CD4-positive, alpha-beta T cell treated with Interleukin-15 for 4 hours (primary cell): ENCODE results near the gene GNG10.
"Not testable (repeated sequence)": the region's sequence is repeated elsewhere in the genome, so short reads cannot be mapped to it uniquely, and the experiment has no call there.

Experiments used
- DNase-seq: peaks from one replicate; pipeline ENCODE4 v3.0.0-alpha.2; 2020; ENCODE audit warnings: low spot score

GNG10 gene

DNA sequence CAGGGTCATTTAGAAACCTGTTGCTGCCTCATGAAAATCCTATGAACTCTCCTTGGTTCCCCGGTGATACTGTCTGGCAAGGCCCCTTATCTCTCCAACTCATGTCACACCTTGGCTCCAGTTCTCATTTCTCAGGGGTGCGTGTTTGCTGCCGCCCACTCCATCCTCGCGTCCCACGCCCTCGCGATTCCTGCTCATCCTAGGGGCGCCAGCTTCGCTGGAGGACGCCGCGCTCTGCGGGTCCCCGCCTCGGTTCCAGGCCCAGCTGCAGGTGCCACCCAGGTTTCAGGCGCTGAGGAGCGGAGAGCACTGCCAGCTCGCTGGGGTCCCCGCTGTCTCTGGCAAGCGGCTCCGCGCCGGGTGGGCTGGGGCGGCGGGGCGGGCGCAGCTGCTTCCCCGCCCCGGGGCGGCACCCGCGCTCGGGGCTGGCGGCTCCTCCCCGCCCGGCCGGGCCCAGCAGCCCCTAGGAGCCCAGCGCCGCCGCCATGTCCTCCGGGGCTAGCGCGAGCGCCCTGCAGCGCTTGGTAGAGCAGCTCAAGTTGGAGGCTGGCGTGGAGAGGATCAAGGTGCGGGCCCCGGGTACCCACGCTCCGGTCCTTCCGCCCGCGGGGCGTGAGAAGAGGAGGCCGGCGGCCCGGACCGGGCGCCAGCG lies at the start of gene GNG10:
TSS of gene GNG10 (plus strand) at position 456 of the 652 bp plus-strand sequence. CDS start at position 486, 30 bp downstream.
- DNase-seq: peak; percentile 60

DNA sequence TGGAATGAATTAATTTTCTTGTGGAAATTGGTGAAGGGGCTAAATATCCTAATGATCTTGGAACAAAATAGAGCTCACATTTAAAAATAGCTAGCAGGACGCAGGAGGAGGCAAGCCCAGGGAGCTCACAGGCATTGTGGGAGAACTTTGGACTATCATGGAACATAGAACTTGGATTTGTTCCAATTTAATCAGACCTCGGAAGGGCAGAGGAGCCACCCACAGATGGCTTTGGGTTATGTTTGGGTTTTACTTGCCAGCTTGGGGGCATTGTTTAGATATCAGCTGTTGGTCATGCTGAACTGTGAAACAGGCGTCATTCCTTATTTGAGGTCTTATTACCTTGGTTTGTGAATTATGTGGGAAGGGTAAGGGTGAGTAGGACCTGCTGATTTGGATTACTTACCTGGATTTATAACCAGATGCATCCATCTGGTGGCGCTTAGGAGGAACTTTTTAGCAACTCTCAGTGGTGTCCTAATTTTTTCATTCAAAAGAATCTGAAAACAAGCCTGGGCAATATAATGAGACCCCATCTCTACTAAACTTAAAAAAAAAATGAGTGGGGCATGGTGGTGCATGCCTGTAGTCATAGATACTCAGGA lies 47.9 kb upstream of the GNG10 start:
- no peak for DNase-seq

DNA sequence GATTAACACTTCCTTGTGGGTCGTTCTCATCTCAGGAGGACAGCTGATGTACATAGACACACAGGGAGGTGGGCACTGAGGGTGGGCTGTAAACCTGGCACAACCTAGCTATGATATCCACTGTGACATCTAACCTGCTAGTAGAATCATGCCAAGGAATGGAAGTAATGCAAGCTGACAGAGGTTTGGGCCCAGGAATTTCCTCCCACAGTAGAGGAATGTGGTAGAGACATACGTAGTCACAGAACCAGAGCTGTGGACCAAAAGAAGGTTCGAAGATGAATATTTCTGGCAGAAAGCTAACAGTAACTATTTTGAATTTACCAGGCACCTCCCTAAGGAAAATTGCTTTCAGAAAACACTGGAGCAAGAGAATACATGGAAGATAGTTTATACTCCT lies 45.5 kb upstream of the GNG10 start:
- DNase-seq: no peak

DNA sequence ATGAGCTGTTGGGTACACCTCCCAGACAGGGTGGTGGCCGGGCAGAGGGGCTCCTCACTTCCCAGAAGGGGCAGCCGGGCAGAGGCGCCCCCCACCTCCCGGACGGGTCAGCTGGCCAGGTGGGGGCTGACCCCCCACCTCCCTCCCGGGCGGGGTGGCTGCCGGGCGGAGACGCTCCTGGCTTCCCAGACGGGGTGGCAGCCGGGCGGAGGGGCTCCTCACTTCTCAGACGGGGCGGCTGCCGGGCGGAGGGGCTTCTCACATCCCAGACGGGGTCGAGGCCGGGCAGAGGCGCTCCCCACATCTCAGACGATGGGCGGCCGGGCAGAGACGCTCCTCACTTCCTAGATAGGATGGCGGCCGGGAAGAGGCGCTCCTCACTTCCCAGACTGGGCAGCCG lies 44.1 kb upstream of the GNG10 start:
- not testable (repeated sequence) for DNase-seq

DNA sequence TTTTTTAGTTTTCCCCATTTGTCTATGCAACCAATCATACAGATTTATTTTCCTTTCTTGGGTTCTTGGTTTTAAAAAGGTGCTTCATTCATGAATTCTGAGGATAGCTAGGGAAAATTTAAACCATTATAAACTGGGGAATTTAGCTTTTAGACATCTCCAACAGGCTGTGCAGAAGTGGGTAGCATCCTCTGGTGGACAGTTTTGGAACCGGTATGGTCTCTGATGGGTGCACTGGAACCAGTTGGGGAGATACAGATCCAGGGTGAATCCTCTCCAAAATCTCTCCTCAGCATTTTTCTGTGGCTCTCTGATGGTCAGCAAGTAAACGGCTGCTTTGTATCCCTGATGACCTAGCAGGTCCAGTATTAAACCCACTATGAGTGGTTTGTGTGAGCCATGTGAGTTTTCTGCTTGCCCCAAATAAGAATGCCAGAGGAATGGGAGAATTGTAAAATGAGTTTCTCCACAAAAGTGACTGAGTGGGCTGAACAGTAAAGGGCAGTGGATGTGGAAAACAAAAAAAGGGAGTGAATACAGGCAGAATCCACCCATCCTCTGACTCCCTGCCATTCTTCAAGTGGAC lies 39.4 kb upstream of the GNG10 start:
- no peak for DNase-seq

DNA sequence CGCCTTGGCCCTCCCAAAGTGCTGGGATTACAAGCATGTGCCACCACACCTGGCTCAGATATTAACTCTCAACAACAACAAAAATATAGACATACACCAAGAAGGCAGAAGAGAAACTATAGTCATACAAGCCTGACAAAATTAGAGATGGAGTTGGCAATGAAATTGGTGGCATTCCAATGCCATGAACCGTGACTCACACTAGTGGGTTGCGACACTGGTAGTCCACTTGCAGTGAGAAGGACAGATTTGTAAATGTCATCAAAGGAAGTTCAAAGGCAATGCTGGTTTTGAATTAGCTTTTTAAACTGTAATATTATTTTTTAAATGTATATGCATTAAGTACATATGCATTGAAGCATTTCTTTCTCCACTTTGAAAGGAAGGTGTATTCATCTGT lies 38.8 kb upstream of the GNG10 start:
- no peak for DNase-seq

DNA sequence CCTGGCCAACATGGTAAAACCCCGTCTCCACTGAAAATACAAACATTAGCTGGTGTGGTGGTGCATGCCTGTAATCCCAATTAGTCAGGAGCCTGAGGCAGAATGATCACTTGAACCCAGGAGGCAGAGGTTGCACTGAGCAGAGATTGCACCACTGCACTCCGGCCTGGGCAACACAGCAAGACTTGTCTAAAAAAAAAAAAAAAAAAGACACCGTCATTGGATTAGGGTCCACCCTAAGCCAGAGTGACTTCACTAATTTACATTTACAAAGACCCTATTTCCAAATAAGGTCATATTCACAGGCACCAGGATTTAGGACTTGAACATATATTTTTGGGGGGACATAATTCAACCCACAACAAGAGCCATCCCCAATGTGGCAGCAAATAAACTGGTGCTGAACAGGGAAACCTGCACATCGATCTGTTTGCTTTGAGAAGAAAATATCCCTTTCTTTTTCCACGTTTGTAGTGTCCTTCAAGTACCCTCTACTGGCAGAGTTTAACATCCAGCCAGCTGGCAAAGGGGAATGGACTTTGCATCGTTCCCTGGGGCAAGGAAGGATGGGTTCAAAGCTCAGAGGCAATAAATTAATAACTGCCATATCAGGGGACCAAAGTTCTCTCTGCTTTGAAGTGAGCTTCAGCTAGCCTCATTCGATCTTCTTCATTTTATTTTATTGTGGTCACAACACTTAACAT lies 34.0 kb upstream of the GNG10 start:
- DNase-seq: no peak

DNA sequence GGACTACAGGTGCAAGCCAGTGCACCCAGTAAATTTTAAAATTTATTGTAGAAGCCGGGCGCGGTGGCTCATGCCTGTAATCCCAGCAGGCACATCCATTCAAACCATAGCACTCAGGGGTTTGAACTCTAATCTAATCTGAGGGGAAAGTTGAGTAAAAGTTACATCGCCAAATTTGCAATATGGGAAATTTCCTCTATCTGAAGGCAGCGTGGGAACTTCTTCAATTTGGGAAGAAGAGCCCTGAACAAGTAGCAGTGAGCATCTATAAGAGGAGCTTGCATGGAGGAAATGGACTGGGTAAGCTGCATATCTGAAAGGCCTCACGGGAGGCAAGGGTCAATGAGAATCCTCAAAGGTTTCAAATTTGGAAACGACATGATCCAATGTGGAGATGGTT lies 33.0 kb upstream of the GNG10 start:
- no peak for DNase-seq

DNA sequence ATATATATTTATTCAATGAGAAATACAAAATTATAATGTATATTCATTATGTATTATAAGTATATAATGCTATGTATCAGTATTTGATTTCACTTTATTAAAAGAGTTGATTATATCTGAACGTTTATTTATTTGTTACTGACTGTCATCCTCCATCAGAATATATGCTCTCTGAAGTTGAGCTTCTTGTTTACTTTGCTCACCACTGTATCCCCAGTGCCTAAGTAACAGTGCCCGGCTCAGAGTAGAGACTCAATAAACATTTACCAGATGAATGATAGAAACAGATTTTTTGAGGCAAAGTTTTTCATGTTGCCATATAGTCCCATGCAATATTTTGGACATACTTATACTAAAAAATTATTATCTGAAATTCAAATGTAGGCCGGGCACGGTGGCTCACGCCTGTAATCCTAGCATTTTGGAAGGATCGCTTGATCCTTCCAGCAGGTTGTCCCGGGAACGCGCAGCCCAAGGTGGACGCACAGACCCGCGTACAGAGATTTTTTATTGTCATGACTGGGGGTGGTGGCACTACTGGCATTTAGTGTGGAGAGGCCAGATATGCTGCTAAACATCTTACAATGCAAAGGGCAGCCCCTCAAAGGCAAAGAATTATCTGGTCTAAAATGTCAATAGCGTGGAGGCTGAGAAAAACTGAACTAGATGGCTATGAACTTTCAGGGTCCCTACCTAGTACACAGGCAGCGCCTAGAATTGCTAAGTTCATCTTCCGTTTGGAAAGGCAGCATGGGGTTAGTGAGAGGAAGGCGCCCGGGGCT lies 31.0 kb upstream of the GNG10 start:
- DNase-seq: no peak

DNA sequence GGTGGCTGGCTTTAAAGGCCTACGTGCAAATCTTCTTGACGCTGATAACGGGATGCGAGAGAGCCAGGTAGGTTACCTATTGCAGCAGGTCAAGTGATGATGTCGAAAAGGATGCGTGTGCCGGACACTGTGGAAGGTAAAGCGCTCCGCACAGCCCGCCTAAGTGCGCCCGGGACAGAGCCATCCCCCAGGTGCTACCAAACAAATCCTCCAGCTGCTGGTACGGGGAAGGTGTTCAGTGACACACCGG lies 30.5 kb upstream of the GNG10 start:
- DNase-seq: no peak

DNA sequence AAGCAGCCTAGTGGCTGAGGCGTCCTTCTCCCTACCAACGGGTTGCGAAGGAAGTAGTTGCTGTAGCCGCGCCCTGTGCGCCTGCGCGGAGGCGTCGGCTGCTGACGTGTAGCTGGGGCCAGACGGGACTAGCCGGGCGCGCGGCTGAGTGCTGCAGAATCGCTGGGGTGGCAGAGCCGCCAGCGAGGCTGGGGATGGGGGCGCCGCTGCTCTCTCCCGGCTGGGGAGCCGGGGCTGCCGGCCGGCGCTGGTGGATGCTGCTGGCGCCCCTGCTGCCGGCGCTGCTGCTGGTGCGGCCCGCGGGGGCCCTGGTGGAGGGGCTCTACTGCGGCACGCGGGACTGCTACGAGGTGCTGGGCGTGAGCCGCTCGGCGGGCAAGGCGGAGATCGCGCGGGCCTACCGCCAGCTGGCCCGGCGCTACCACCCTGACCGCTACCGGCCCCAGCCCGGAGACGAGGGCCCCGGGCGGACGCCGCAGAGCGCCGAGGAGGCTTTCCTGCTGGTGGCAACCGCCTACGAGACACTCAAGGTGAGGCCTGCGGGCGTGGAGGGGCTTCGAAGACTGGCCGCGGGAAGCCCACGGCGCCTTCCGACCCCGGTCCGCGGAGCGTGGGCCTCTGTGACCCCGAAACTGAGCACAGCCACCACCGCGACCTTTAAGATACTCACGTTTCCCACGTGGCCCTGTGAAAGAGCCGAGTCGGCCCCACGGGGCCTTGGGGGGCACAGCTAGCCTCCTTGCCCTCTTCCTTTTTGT lies 30.0 kb upstream of the GNG10 start, which contains the start of gene DNAJC25:
TSS of gene DNAJC25 (plus strand) at position 121 of the 758 bp plus-strand sequence. CDS start at position 195, 74 bp downstream.
- DNase-seq: peak; percentile 98

DNA sequence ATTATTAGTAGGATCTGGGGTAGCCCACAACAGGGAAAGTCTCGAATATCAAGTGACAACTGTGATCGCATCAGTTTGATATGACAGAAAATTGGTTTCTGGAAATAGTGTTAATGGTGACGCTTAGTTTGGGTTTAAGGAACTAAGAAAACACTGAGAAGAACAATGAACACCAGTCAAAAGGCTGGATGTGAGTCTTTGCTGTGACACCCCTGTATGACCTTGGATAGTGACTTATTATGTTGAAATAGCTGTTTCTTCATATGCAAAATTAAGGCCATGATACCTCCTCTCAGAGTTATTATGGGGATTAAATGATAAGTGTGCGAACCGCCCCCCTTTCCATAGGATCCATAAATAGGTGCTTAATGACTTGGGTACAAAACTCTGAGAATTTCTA lies 29.3 kb upstream of the GNG10 start:
- DNase-seq: no peak

DNA sequence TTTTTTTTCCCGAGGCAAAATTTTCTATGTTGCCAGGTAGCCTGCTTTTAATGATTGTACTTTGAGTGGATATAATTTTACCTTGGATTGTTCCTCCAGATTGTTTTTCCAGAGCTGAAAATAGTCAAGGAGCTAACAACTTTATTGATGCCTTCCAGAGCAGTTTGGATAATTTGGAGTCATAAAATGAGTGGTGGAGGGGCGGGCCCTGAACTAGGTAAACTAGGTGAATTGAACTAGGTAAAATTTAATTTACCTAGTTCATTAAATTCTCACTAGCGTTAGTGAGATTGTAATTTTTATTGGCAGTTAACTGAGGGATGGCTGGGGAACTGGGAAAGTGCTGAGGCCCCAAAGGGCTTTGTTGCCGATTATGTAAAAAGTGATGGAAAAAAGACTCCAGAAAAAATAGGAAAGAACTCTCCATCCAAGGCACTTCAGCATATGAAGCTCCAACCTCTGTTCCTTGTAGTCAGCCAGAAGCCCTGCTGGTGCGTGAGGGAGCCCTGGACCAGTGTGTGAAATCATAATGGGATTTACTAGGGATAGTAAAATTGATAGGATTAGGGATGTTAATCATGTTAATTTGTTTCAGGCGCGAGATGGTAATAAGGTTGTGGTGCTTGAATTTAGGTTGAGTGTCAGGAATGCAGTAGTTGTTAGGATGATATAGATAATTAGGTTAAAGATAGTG lies 28.6 kb upstream of the GNG10 start:
- no peak for DNase-seq

DNA sequence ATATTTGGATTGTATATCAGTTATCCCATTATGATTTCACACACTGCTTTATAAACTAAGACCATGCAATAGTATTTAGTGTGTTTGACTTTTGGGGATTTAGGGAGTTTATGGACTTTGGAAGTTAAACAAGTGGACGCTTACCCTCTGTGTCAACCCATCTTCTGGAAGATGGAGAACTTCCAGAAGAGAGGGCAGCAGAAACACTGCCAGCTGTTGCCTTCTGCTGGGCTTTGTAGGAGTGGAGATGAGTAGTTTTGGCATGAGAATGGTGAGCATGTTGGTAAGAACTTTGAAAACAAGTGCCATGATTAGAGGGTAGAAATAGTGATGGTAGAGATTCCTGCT lies 28.0 kb upstream of the GNG10 start:
- DNase-seq: no peak

DNA sequence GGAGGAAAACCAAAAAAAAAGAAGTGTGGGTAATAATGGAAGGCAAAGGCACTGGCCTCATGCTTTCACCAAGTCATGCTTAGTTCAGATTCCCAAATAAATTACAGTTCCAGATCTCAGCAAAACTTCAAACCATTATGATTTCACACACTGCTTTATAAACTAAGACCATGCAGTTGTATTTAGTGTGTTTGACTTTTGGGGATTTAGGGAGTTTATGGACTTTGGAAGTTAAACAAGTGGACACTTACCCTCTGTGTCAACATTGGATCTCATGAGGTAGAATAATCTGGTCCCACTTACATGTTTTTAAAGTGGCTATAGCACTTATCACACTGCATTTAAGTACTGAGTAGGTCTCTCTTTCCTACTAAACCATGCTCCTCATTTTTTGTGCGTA lies 26.5 kb upstream of the GNG10 start:
- DNase-seq: no peak

DNA sequence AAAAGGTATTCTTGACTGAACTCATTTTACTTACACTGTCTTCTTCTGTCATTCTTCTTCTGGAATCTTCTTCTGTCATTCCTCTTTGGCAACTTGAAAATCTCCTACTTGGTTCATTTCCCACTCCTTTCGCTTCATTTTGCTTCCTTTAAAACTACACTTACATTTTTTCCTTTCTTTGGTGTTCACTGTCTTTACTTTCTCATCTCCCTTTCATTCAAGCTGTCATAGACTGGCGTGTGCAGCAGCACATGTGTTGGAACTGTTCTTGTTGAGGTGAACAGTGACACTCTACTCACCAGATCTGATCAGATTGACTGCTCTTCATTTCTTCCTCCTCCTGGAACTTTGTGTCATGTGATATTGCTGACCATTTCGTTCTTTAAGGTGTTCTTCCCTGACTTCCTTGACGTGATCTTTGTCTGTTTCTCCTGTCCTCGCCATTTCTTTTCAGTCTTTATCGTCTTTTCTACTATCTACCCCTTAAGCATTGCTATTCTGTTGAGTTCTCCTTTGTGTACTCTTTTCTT lies 23.9 kb upstream of the GNG10 start:
- no peak for DNase-seq

DNA sequence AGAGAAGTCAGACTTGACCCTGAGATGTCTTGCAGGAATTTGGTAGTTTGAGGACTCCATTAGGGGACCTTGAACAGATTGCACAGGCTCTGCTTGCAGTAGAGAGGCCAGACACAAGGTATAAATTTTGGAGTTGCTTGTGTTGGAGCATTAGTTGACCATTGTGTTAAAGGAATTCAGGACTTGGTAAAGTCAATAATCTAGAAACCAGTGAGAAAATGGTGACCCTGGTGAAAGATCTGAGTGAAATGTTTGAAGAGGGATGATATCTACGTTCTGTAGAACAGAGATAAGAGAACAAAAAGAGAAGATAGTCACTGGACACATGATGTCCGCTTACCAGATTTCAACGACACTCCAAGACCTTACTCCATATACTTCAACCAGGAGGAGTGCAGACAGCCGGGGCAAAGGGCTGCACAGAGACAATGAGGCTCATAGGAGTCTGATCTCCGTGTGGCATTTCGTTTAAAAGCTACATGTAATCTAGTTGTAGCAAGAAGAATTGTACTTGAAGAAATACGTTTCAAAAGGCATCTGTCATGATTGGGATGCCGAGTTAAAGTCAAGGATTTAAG lies 17.1 kb upstream of the GNG10 start:
- DNase-seq: no peak

DNA sequence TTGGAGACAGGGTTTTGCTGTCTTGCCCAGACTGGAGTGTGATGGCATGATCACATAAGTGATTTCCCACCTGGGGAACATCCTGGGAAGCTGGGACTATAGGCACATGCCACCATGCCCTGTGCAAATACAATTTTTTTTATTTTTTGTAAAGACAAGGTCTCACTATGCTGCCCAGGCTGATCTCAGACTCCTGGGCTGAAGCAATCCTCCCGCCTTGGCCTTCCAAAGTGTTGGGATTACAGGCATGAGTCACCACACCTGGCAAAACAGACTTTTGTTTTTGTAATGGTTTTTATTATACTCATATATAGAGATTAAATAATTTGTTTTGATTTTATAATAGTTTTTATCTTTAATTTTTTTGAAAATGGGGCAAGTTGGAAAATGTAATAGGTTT lies 15.6 kb upstream of the GNG10 start:
- no peak for DNase-seq

DNA sequence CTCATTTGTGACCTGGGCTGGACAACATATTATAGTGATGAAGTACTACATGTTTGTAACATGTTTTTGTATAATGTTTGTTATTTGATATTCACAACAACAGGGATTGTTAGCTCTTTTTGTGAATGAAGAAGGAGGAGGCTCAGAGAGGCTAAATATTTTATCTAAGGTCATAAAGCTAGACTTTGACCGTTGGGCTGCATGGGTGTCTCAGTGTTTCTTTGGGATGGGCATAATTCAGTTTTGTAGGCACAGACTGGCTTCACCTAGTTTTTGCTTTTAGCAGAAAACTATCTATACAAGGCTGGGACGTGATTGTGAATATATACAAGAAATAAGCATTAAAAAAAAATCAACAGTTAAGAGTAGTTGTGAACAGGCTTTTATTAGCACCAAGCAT lies 15.0 kb upstream of the GNG10 start:
- DNase-seq: no peak

DNA sequence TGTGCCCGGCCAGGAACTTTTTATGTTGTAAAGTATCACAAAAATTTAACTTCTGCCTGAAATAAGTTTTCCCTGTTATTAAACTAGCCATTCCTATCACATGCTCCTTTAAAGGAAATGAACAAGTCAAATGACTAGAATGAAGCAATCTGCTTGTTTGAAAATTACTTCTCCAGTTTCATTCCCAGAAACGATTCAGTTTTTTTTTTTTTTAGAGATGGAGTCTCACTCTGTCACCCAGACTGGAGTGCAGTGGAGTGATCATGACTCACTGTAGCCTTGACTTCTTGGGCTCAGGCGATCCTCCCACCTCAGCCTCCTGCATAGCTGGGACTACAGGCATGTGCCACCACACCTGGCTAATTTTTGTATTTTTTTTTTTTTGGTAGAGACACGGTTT lies 13.3 kb upstream of the GNG10 start:
- no peak for DNase-seq

DNA sequence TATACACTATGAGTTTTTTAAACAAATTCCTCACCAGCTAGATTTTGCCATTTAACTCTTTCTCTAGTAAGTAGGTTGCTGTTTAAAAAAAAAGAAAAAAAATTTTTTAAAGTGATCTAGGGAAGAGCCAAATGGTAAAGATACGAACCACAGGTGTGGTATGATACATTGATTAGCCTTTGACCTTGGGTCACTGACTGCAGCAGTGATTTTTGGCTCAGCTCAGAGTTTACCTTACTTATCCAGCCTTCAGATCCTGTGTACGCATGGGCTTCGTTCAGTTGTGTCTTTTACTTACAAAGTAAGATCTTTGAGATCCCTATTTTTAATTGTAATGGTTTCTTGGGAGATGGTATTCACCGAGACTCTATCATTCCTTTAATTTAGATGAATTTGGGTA lies 12.4 kb upstream of the GNG10 start:
- DNase-seq: no peak
